HG02973 (cell line): ENCODE results near the gene VWA8.
"Not testable (repeated sequence)": the region's sequence is repeated elsewhere in the genome, so short reads cannot be mapped to it uniquely, and the experiment has no call there.

ENCODE experiments used
- ATAC-seq: cut with Tn5 transposase; IDR thresholded peaks from one replicate; pipeline ENCODE4 v1.9.1; 2021; ENCODE audit warnings: moderate library complexity; ENCODE audit not compliant: unreplicated experiment

VWA8 gene

GRCh38 chr13:41928323-41928722 lies 32.6 kb downstream of the VWA8 start:
- ATAC-seq, result no peak

- no peak for ATAC-seq
Observed at GRCh38 chr13:41925014-41925413, 35.9 kb downstream of the VWA8 start.

GRCh38 chr13:41922894-41923293 lies 38.0 kb downstream of the VWA8 start:
- not testable (repeated sequence) for ATAC-seq

GRCh38 chr13:41919741-41920487 lies 41.0 kb downstream of the VWA8 start:
- no peak for ATAC-seq

- ATAC-seq, result no peak
Observed at GRCh38 chr13:41919031-41919740, 41.7 kb downstream of the VWA8 start.

- no peak for ATAC-seq
Observed at GRCh38 chr13:41917641-41918040, 43.3 kb downstream of the VWA8 start.

GRCh38 chr13:41916173-41916954 lies 44.5 kb downstream of the VWA8 start:
- ATAC-seq, result peak; percentile 93

GRCh38 chr13:41915081-41915480 lies 45.8 kb downstream of the VWA8 start:
- no peak for ATAC-seq

- no peak for ATAC-seq
Observed at GRCh38 chr13:41914552-41914951, 46.4 kb downstream of the VWA8 start.

- no peak for ATAC-seq
Observed at GRCh38 chr13:41909506-41909905, 51.4 kb downstream of the VWA8 start.

GRCh38 chr13:41905600-41906254 lies 55.2 kb downstream of the VWA8 start:
- ATAC-seq, result peak; percentile 84

- no peak for ATAC-seq
Observed at GRCh38 chr13:41900918-41901317, 60.0 kb downstream of the VWA8 start.

- ATAC-seq, result not testable (repeated sequence)
Observed at GRCh38 chr13:41898411-41898810, 62.5 kb downstream of the VWA8 start.

- no peak for ATAC-seq
Observed at GRCh38 chr13:41897126-41897525, 63.8 kb downstream of the VWA8 start.

- no peak for ATAC-seq
Observed at GRCh38 chr13:41895478-41895877, 65.4 kb downstream of the VWA8 start.

GRCh38 chr13:41891119-41891518 lies 69.8 kb downstream of the VWA8 start:
- no peak for ATAC-seq

GRCh38 chr13:41883147-41883546 lies 77.8 kb downstream of the VWA8 start:
- ATAC-seq, result no peak

- ATAC-seq, result not testable (repeated sequence)
Observed at GRCh38 chr13:41881890-41882289, 79.0 kb downstream of the VWA8 start.

- no peak for ATAC-seq
Observed at GRCh38 chr13:41880966-41881365, 79.9 kb downstream of the VWA8 start.

- ATAC-seq, result no peak
Observed at GRCh38 chr13:41864658-41865057, 96.3 kb downstream of the VWA8 start.

- ATAC-seq, result not testable (repeated sequence)
Observed at GRCh38 chr13:41862659-41863058, 98.2 kb downstream of the VWA8 start.
